SK-N-MC (cell line): ENCODE measurements around the gene GMPPA.

ENCODE experiments used
- EZH2 ChIP-seq: fragments of 200-600 bp; sonication (generic); IDR thresholded peaks from one replicate; pipeline ENCODE4 v1.6.1; 2017; ENCODE audit warnings: antibody characterized with exemption
- FOXP2 ChIP-seq: optimal IDR thresholded peaks from 2 replicates; pipeline ENCODE3; 2011; ENCODE audit warnings: mild to moderate bottlenecking, moderate library complexity; ENCODE audit not compliant: insufficient read depth; ENCODE audit errors: extremely low read length, control extremely low read depth

DNA sequence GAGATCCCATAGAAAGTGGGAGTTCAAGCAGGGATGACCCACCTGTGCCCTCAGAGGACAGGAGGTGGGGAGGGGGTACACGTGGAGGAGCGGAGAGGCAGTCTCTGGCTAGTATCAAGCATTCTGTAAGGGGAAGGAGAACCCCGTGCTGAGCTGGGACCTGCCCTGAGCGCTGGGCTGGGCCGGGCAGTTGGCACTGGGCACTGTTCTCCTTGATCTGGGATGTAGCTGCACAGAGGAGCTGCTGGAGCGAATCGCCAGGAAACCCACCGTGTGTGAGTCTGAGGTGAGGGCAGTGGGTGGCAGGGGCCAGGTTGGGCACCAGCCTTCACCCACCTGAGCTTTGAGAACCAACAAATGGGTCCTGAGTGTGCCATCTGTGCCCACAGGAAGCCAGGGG lies 19.8 kb upstream of the GMPPA start:
- no peak for TF ChIP-seq EZH2
- no peak for TF ChIP-seq FOXP2
